Natural killer cell (primary cell): Measurements from ENCODE around the gene CTDP1. TPM values are rescaled to one million over a fixed set of nuclear protein-coding genes. Genes with fewer than 3 reads are reported as not detected.
A peak's percentile ranks its signal among the peaks of the same experiment; 100 is the strongest.

Experiments used
- ATAC-seq, 3 donors: fragments of 150-1000 bp in 2 of 3; fragments of 200-7000 bp in 1 of 3; cut with Tn5 transposase; 1 replicate in 1 of 3; 2 replicates in 2 of 3; pipeline ENCODE4 v1.10.0; 2021; ENCODE audit warnings: mild to moderate bottlenecking in 2 of 3, moderate library complexity in 2 of 3
- DNase-seq, 2 donors: peaks; one replicate each; pipeline versions ENCODE4 v3.0.0 to v3.0.0-alpha.2; 2013 to 2021; ENCODE audit warnings: mixed read lengths in 1 of 2
- H3K27ac ChIP-seq: one replicate; pipeline ENCODE4 v1.5.1; 2013; ENCODE audit warnings: mild to moderate bottlenecking, low read length
- H3K27me3 ChIP-seq: one replicate; pipeline ENCODE4 v1.6.1; 2013; ENCODE audit warnings: low read length; ENCODE audit not compliant: control insufficient read depth, insufficient read depth
- H3K36me3 ChIP-seq: one replicate; pipeline ENCODE4 v1.6.1; 2013; ENCODE audit warnings: low read length; ENCODE audit not compliant: control insufficient read depth, insufficient read depth
- H3K4me1 ChIP-seq: one replicate; pipeline ENCODE4 v1.6.1; 2013; ENCODE audit warnings: low read length; ENCODE audit not compliant: control insufficient read depth, insufficient read depth
- H3K4me3 ChIP-seq: one replicate; pipeline ENCODE4 v1.5.1; 2013; ENCODE audit warnings: low read length
- H3K9me3 ChIP-seq: one replicate; pipeline ENCODE4 v1.6.1; 2013; ENCODE audit warnings: low read length; ENCODE audit not compliant: control insufficient read depth, insufficient read depth
- H3K27ac Mint-ChIP-seq, 2 donors: one replicate each; pipeline ENCODE4 v1.8.0; 2022; ENCODE audit warnings: mild to moderate bottlenecking in 2 of 2, mixed read lengths in 2 of 2, moderate library complexity in 1 of 2
- H3K27me3 Mint-ChIP-seq, 2 donors: one replicate each; pipeline ENCODE4 v1.8.0; 2022; ENCODE audit warnings: low read depth in 2 of 2, mixed read lengths in 2 of 2
- H3K36me3 Mint-ChIP-seq: one replicate; pipeline ENCODE4 v1.8.0; 2022; ENCODE audit warnings: mixed read lengths
- H3K4me1 Mint-ChIP-seq, 2 donors: one replicate each; pipeline ENCODE4 v1.8.0; 2022; ENCODE audit warnings: mixed read lengths in 2 of 2
- H3K4me3 Mint-ChIP-seq: one replicate; pipeline ENCODE4 v1.8.0; 2022; ENCODE audit warnings: mild to moderate bottlenecking, moderate library complexity, mixed read lengths
- H3K9me3 Mint-ChIP-seq, 2 donors: one replicate each; pipeline ENCODE4 v1.8.0; 2022; ENCODE audit warnings: mixed read lengths in 2 of 2
- CTCF ChIP-seq: fragments of 200-600 bp; IDR thresholded peaks from one replicate; pipeline ENCODE4 v1.8.0; 2022; ENCODE audit warnings: antibody characterized with exemption
- WGBS: methylation state at CpG from one replicate; pipeline ENCODE4 v1.1.7; 2013; ENCODE audit warnings: missing lambda C conversion rate; ENCODE audit not compliant: insufficient coverage; 5-methylcytosine and 5-hydroxymethylcytosine counted together
- intact Hi-C: fragments of 100-400 bp; cut with micrococcal nuclease; formaldehyde crosslinking; loops from one replicate; pipeline ENCODE4 v1.14.2; 2022
- total RNA-seq, 4 donors: library from RNA; stranded (reverse); fragments of 120-200 nt in 1 of 4; gene quantifications; one replicate each; pipeline versions ENCODE4 v1.2.3 to v1.2.4, GENCODE V29; 2013 to 2022

CTDP1 gene
- total RNA-seq, 3 donors from 2014 or later (not counting 1 experiment from before 2014, with no cell fraction given) = 66.9 to 89.4 (median 77.1) TPM

- peaks cover 8% of the 10 kb centered on the region for H3K36me3 ChIP-seq
- Mint-ChIP-seq H3K4me3 (no peak overlapping the region), H3K9me3 (no peaks in the 10 kb centered on the region), H3K36me3 (no peaks in the 10 kb centered on the region), H3K27ac (peak overlapping the region in 1 of 2 donors; percentile 51), H3K4me1 (peaks cover 41 to 45% of the 10 kb centered on the region in 2 donors), H3K27me3 (no peaks in the 10 kb centered on the region)
- no peak for TF ChIP-seq CTCF
- WGBS = 84% methylated on average over 32 of the region's 33 CpGs
- peaks cover 13% of the 10 kb centered on the region for H3K4me1 ChIP-seq
- intact Hi-C loops = no loop called here
- H3K4me3 ChIP-seq = no peak overlapping the region
- H3K27ac ChIP-seq = no peak overlapping the region
- no peaks in the 10 kb centered on the region for H3K9me3 ChIP-seq
- H3K27me3 ChIP-seq = no peaks in the 10 kb centered on the region
- ATAC-seq = peak in 1 of 3 donors; percentile 15
- DNase-seq = no peak
Observed at GRCh38 chr18:79690586-79691482, 11.2 kb downstream of the CTDP1 start.

GRCh38 chr18:79692056-79692455 is 12.5 kb downstream of the CTDP1 start:
- Mint-ChIP-seq H3K36me3 (no peaks in the 10 kb centered on the region), H3K4me1 (peaks cover 33 to 38% of the 10 kb centered on the region in 2 donors), H3K9me3 (no peaks in the 10 kb centered on the region), H3K27ac (peak overlapping the region; percentile 74 to 75), H3K4me3 (no peak overlapping the region), H3K27me3 (no peaks in the 10 kb centered on the region)
- DNase-seq (no peak), ATAC-seq (no peak)
- H3K9me3 ChIP-seq = no peaks in the 10 kb centered on the region
- no peaks in the 10 kb centered on the region for H3K27me3 ChIP-seq
- 94% methylated on average over 12 of the region's 14 CpGs for WGBS
- peaks cover 14% of the 10 kb centered on the region for H3K36me3 ChIP-seq
- no peak for TF ChIP-seq CTCF
- intact Hi-C loops = no loop called here
- peaks cover 13% of the 10 kb centered on the region for H3K4me1 ChIP-seq
- H3K27ac ChIP-seq = no peak overlapping the region
- H3K4me3 ChIP-seq = no peak overlapping the region

GRCh38 chr18:79692886-79693285 is 13.3 kb downstream of the CTDP1 start:
- intact Hi-C loops = no loop called here
- H3K9me3 ChIP-seq = no peaks in the 10 kb centered on the region
- H3K27ac Mint-ChIP-seq = peak overlapping the region; percentile 74 to 75
- peak overlapping the region; percentile 13 for H3K4me3 Mint-ChIP-seq
- no peaks in the 10 kb centered on the region for H3K36me3 Mint-ChIP-seq
- ATAC-seq (no peak), DNase-seq (no peak)
- peaks cover 21% of the 10 kb centered on the region for H3K36me3 ChIP-seq
- no peaks in the 10 kb centered on the region for H3K27me3 ChIP-seq
- peaks cover 33 to 36% of the 10 kb centered on the region in 2 donors for H3K4me1 Mint-ChIP-seq
- no peak overlapping the region for H3K27ac ChIP-seq
- H3K9me3 Mint-ChIP-seq = no peaks in the 10 kb centered on the region
- no peak overlapping the region for H3K4me3 ChIP-seq
- H3K27me3 Mint-ChIP-seq = no peaks in the 10 kb centered on the region
- 94% methylated on average over 12 of the region's 12 CpGs for WGBS
- no peak for TF ChIP-seq CTCF
- peaks cover 9% of the 10 kb centered on the region for H3K4me1 ChIP-seq
